SK-N-MC (cell line): ENCODE results near the gene CHPF.
A peak's percentile ranks its signal among the peaks of the same experiment; 100 is the strongest.

Experiments used
- DNase-seq: peaks from one replicate; pipeline ENCODE4 v3.0.0-alpha.2; 2011; ENCODE audit warnings: low read depth, low spot score
- H3K27ac ChIP-seq: fragments of 200-600 bp; sonication (generic); 2 replicates; pipeline ENCODE4 v1.5.1; 2016; ENCODE audit warnings: mixed run types
- H3K36me3 ChIP-seq: fragments of 200-600 bp; sonication (generic); 2 replicates; pipeline ENCODE4 v1.6.1; 2017; ENCODE audit warnings: antibody characterized with exemption, low read length, mixed read lengths; ENCODE audit not compliant: insufficient read depth
- H3K4me3 ChIP-seq: fragments of 200-600 bp; sonication (generic); 2 replicates; pipeline ENCODE4 v1.5.1; 2016
- H3K9ac ChIP-seq: fragments of 200-600 bp; sonication (generic); 2 replicates; pipeline ENCODE4 v1.8.0; 2017; ENCODE audit warnings: mixed run types, mixed read lengths; ENCODE audit not compliant: insufficient read length
- H3K9me3 ChIP-seq: fragments of 200-600 bp; sonication (generic); 2 replicates; pipeline ENCODE4 v1.6.1; 2017; ENCODE audit warnings: low read depth, mild to moderate bottlenecking, antibody characterized with exemption, low read length, moderate library complexity, mixed read lengths
- EZH2 ChIP-seq: fragments of 200-600 bp; sonication (generic); IDR thresholded peaks from one replicate; pipeline ENCODE4 v1.6.1; 2017; ENCODE audit warnings: antibody characterized with exemption
- FOXP2 ChIP-seq: optimal IDR thresholded peaks from 2 replicates; pipeline ENCODE3; 2011; ENCODE audit warnings: mild to moderate bottlenecking, moderate library complexity; ENCODE audit not compliant: insufficient read depth; ENCODE audit errors: extremely low read length, control extremely low read depth
- POLR2AphosphoS5 ChIP-seq: IDR thresholded peaks from 2 replicates; pipeline ENCODE4 v1.6.1; 2012; ENCODE audit warnings: mild to moderate bottlenecking, low read depth, low read length, borderline replicate concordance

Gene CHPF

DNA sequence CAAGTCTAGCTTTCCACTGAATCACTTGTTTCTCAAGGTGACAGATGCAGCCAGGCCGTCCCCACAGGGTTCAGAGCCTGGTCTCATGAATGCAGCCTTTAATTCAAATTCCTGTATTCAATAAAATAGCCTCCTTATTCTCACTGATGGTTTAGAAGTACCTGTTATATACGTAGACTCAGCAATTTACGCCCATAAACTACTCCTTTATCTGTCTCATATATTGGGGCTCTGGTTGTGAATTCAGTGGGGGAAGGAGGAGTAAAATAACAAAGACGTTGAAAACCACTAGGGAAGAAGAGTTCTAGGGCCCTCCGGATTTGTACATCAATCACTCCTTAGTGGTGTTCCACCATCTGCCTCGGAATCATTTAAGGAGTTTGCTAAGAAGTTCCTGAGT is 26.0 kb upstream of the CHPF start:
- no peaks in the 10 kb centered on the region for H3K36me3 ChIP-seq
- H3K9me3 ChIP-seq, result no peaks in the 10 kb centered on the region
- no peak for TF ChIP-seq FOXP2
- no peak for TF ChIP-seq EZH2
- no peak for TF ChIP-seq POLR2AphosphoS5
- no peak overlapping the region for H3K9ac ChIP-seq
- H3K4me3 ChIP-seq, result 0 out of 2 replicates have a peak overlapping the region, but pooled peaks have one; percentile 80
- H3K27ac ChIP-seq, result no peak overlapping the region
- DNase-seq, result no peak

DNA sequence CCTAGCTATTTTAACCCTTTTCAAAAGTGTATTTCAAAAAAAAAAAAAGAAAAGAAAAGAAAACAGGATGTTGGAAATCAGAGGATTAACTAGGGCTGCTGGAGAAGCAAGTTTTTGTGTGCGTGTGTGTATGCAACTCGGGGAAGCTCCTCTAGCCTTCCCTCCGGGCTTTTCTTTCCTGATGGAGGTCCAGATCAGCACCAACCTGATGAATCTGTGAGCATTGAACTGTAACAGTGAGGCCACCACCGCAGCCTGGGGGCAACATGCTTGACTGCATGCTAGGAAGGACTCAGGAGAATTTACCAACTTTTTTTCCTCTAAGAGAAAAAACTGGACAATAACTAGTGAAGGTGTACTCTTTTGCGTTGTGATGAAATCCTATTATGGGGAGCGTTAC is 25.4 kb upstream of the CHPF start:
- Histone ChIP-seq H3K9ac (no peak overlapping the region), H3K27ac (no peak overlapping the region), H3K4me3 (no peak overlapping the region), H3K9me3 (no peaks in the 10 kb centered on the region), H3K36me3 (no peaks in the 10 kb centered on the region)
- TF ChIP-seq FOXP2 (no peak), EZH2 (no peak), POLR2AphosphoS5 (no peak)
- DNase-seq, result no peak

DNA sequence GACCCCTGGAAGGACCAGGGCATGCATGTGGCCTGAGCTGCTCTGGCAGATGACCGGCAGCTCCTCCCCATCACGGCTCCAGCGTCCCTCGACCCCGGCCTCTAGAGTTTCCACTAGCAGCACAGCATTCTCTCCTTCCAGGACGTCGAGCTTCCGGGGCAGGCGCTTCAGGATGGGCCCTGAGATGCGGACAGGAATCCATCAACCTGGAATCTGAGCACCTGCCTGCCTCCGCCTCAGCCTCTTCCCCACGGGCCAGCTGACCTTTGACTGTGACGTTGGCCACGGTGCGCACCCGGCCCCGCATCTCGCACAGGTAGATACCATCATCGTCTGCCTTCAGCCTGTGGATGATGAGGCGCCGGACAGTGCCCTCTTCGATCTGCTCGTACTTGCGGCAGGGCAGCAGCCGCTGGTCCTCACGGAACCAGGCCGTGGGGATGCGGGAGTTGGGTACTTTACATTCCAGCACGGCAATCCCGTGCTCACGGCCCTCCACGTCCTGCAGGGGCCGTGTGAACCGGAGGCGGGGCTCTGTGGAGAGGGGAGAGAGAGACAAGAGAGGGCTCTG is 24.3 kb upstream of the CHPF start:
- Histone ChIP-seq H3K9me3 (no peaks in the 10 kb centered on the region), H3K4me3 (no peak overlapping the region), H3K9ac (no peak overlapping the region), H3K36me3 (no peaks in the 10 kb centered on the region), H3K27ac (no peak overlapping the region)
- no peak for TF ChIP-seq POLR2AphosphoS5
- TF ChIP-seq EZH2, result no peak
- no peak for TF ChIP-seq FOXP2
- no peak for DNase-seq

DNA sequence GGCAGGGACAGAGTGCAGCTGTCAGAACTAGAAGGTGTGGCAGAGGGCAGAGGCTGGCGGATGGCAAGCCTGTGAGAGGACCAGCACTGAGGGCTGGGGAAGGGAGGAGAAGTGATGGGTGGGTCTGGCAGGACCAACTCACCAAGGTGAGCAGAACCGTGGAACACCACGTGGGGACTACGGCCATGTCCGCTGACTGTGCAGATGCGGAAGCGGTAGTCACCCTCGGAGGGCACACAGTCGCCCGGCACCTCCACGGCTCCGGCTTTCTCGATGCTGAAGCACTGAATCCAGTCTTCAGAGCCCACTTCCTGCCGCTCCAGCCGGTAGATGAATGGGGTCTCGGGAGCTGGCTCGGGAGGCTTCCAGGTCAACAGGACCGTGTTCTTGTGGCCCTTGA is 23.5 kb upstream of the CHPF start:
- no peak for DNase-seq
- Histone ChIP-seq H3K9me3 (no peaks in the 10 kb centered on the region), H3K4me3 (no peak overlapping the region), H3K27ac (no peak overlapping the region), H3K36me3 (no peaks in the 10 kb centered on the region), H3K9ac (no peak overlapping the region)
- TF ChIP-seq POLR2AphosphoS5 (no peak), FOXP2 (no peak), EZH2 (no peak)

DNA sequence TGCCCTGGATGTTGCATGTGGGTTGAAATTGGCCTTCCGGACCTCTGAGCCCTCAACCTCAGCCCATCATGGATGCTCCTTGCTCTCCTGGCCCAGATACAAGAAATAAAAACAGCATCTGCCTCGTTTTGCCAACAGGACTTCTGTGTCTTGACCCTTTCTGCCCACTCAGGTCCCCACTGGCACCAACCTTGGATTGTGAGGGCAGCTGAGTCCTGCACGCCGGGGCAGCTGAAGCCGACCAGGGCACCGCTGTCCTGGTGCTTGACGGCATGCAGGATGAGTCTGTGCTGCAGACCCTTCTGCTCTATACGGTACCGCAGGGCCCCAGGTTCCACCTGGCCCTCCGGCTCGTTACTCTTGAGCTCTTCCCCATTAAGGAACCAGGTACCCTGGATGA is 23.0 kb upstream of the CHPF start:
- Histone ChIP-seq H3K9me3 (no peaks in the 10 kb centered on the region), H3K36me3 (no peaks in the 10 kb centered on the region), H3K27ac (no peak overlapping the region), H3K9ac (no peak overlapping the region), H3K4me3 (no peak overlapping the region)
- no peak for DNase-seq
- TF ChIP-seq POLR2AphosphoS5 (no peak), EZH2 (no peak), FOXP2 (no peak)

DNA sequence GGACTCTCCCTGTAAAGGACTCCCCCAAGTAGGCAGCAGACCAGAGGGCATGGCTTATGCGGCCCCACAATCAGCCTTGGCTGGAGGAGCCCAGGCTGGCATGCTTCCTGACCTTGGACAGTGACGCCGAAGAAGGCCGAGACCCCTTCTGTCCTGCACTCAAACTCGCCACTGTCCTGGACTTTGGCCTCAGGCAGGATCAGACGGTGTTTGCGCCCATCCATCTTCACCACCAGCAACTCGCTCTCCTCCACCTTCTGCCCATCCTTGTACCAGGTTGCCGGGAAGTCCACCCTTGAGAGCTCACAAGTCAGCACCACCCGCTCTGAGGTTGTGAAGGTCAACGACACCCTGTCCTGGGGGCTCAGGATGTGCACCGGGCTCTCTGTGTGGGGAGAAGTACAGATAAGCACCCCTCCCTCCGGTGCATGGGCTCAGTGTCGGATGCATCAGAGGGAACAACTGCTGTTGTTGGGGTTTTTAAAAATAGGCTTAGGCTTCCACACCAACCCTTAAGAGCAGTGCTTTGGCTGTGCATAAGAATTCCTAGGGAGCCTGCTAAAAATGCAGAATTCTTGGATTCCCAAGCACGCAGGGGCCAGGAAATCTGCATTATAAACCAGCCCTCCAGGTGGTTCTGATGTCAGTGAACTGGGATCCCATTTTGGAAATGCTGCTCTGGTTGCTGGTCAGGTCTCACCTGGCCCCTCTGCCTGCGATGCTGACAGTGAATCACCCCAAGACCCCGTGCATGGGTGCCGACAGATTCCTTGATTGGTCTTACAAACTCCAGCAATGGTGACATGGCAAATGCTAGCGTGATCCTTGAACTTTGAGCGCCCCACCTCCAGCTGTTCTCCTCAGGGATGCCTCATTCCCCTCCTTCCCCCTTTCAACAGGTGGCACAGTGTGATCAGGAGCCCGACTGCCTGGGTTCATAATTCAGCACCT is 21.8 kb upstream of the CHPF start:
- Histone ChIP-seq H3K27ac (no peak overlapping the region), H3K4me3 (no peak overlapping the region), H3K9me3 (no peaks in the 10 kb centered on the region), H3K36me3 (no peaks in the 10 kb centered on the region), H3K9ac (no peak overlapping the region)
- no peak for DNase-seq
- TF ChIP-seq POLR2AphosphoS5 (no peak), EZH2 (no peak), FOXP2 (no peak)

DNA sequence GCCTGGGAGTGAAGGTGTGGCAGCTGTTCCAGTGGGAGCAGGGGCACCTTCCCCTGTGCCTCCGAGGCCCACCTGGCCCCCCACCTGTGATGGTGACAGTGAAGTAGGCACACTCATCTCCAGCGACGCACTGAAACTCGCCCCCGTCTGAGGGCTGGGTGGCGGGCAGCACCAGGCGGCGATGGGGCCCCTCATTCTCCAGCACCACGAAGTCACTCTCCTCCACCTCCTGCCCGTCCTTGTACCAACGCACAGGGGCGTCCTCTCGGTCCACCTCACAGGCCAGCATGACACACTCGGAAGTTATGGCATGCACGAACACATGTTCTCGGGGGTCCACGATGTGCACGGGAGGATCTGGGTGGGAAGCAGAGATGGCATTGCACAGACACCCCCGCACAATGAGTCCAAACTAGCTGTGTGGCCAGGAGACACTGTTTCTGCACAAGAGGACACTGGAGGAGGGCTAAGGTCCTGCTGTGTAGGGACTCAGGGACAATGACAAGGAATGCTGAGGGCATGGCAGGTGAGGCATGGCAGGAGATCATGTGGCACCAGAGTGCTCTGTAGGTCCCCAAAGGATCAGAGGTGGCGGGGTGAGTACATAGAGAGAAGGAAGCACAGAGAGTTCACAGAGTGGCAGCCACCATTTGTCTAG is 19.8 kb upstream of the CHPF start:
- Histone ChIP-seq H3K36me3 (no peaks in the 10 kb centered on the region), H3K27ac (no peak overlapping the region), H3K4me3 (no peak overlapping the region), H3K9ac (no peak overlapping the region), H3K9me3 (no peaks in the 10 kb centered on the region)
- TF ChIP-seq FOXP2 (no peak), EZH2 (no peak), POLR2AphosphoS5 (no peak)
- no peak for DNase-seq

DNA sequence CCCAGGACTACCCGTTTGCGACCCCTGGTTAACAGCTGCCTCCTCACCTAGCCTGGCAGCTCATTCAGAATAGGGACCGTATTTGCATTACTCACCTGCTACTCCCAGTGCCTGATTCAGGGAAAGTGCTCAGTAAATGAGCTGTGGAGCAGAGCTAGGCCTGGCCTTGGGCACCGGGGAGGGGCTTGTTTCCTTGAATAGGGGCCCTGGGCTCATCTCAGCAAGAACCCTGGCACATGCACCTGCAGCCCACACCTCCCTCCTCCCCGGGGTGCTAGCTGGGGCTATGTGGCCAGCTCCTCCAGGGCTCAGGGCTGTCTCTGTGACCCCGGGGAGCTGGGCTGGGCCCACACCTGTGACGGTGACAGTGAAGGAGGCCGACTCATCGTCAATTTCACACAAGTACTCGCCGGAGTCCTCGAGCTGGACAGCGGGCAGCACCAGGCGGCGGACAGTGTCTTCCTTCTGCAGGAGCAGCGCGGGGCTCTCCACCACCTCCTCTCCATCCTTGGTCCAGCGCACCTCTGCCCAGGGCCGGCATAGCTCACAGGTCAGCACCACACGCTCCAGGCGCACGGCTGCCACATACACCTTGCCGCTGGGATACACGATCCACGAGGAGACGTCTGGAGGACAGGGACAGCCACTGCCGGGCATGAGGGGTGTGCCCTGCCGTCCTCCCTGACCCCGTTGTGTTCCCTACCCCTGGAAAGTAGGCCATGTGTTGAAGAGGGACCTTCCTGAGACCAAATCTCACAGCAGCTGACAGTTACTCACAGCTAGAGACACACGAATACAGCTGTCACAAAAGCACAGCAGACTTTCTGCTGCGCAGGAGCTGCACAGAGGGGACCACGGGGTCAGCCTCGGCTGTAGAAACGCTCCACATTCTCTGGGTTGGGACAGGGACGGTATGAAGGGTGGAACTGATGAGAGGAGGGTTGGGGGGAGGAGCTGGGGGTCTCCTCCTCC is 18.7 kb upstream of the CHPF start:
- Histone ChIP-seq H3K27ac (no peak overlapping the region), H3K9ac (no peak overlapping the region), H3K4me3 (no peak overlapping the region), H3K9me3 (no peaks in the 10 kb centered on the region), H3K36me3 (no peaks in the 10 kb centered on the region)
- no peak for TF ChIP-seq EZH2
- TF ChIP-seq POLR2AphosphoS5, result no peak
- no peak for TF ChIP-seq FOXP2
- DNase-seq, result no peak
